ENCODE measurements around the gene VSIG8. TPM values are rescaled to one million over a fixed set of nuclear protein-coding genes. Genes with fewer than 3 reads are reported as not detected.

Gene VSIG8
- total and polyA plus RNA-seq, 2 donors (not counting 1 experiment from before 2014, with no cell fraction given): not detected

GRCh38 chr1:159823406-159823805 is 39.1 kb downstream of the VSIG8 start:
- Histone ChIP-seq H3K27me3 (replicated peaks in 1 of 4; ENCODE audit: control extremely low read depth in 1 of 4, control insufficient read depth in 3 of 4, insufficient read depth in 4 of 4, low read length in 3 of 4) (peaks cover 0 to 7% (median under 1%) of the 10 kb centered on the region in 4 experiments), H2AFZ (ENCODE audit: insufficient read depth, low read depth, low read length, poor library complexity, severe bottlenecking) (no peak overlapping the region), H3K4me3 (ENCODE audit: control extremely low read depth in 1 of 5, extremely low read depth in 1 of 5, insufficient read depth in 1 of 5, low read depth in 2 of 5, low read length in 4 of 5) (no peak overlapping the region), H3K79me2 (ENCODE audit: control insufficient read depth, insufficient read depth, low read length) (no peaks in the 10 kb centered on the region), H4K20me1 (ENCODE audit: control insufficient read depth, insufficient read depth, low read length, poor library complexity, severe bottlenecking) (no peaks in the 10 kb centered on the region), H3K36me3 (replicated peaks in 1 of 2; ENCODE audit: control extremely low read depth in 1 of 2, control insufficient read depth in 1 of 2, extremely low read depth in 1 of 2, insufficient read depth in 2 of 2, low read length in 1 of 2) (no peaks in the 10 kb centered on the region), H3K27ac (ENCODE audit: low read length in 2 of 2) (no peak overlapping the region), H3K4me2 (replicated peaks; ENCODE audit: low read depth, low read length, poor library complexity, severe bottlenecking) (no peak overlapping the region), H3K4me1 (ENCODE audit: control insufficient read depth in 2 of 2, insufficient read depth in 2 of 2, low read length in 2 of 2) (peaks cover 3 to 17% of the 10 kb centered on the region in 2 donors), H3K9ac (ENCODE audit: low read length) (no peak overlapping the region), H3K9me3 (ENCODE audit: control extremely low read depth in 1 of 3, control insufficient read depth in 2 of 3, insufficient read depth in 1 of 3, low read length in 2 of 3) (peaks cover 0 to 6% (median 0%) of the 10 kb centered on the region in 3 donors)
- H3K27ac Mint-ChIP-seq: no peak overlapping the region
- no peak for ATAC-seq (ENCODE audit: low read depth)
- H3K27me3 Mint-ChIP-seq: peaks cover 47% of the 10 kb centered on the region
- ChIA-PET CTCF (interaction anchor here (4.4 kb wide), 1 partner anchor 183 kb away, joined by 26 read pairs; no protein-coding TSS in a partner anchor), POLR2A (no interaction called here)
- peaks cover 11% of the 10 kb centered on the region for H3K4me1 Mint-ChIP-seq
- TF ChIP-seq CTCF (IDR thresholded peaks at IDR 0.05) (no peak), EZH2 (IDR thresholded peaks at IDR 0.05; ENCODE audit: borderline replicate concordance, insufficient read depth, low read depth, low read length, poor library complexity, severe bottlenecking) (no peak)
- DNase-seq: no peak
- no peaks in the 10 kb centered on the region for H3K9me3 Mint-ChIP-seq (ENCODE audit: insufficient read depth)
- intact Hi-C loops (cut with micrococcal nuclease): no loop called here
- WGBS (ENCODE audit: insufficient coverage): 100% methylated on average over 2 of the region's 7 CpGs
- no peak overlapping the region for H3K4me3 Mint-ChIP-seq

- ChIA-PET POLR2A (no interaction called here), CTCF (interaction anchor here (0.5 to 4.4 kb wide), 13 partner anchors 9 to 185 kb away, joined by 3 to 26 read pairs (median 4); partner anchors contain the start of gene FCRL6)
- Mint-ChIP-seq H3K4me3 (no peak overlapping the region), H3K27ac (no peak overlapping the region), H3K4me1 (peaks cover 4% of the 10 kb centered on the region), H3K27me3 (peaks cover 52% of the 10 kb centered on the region), H3K9me3 (ENCODE audit: insufficient read depth) (no peaks in the 10 kb centered on the region)
- H3K79me2 ChIP-seq (ENCODE audit: control insufficient read depth, insufficient read depth, low read length): no peaks in the 10 kb centered on the region
- no peak overlapping the region for H3K9ac ChIP-seq (ENCODE audit: low read length)
- H3K9me3 ChIP-seq (ENCODE audit: control extremely low read depth in 1 of 3, control insufficient read depth in 2 of 3, insufficient read depth in 1 of 3, low read length in 2 of 3): no peaks in the 10 kb centered on the region
- no peak overlapping the region for H3K4me3 ChIP-seq (ENCODE audit: control extremely low read depth in 1 of 5, extremely low read depth in 1 of 5, insufficient read depth in 1 of 5, low read depth in 2 of 5, low read length in 4 of 5)
- no peak overlapping the region for H3K27ac ChIP-seq (ENCODE audit: low read length in 2 of 2)
- no peaks in the 10 kb centered on the region for H4K20me1 ChIP-seq (ENCODE audit: control insufficient read depth, insufficient read depth, low read length, poor library complexity, severe bottlenecking)
- DNase-seq (peak; percentile 52), ATAC-seq (ENCODE audit: low read depth) (no peak)
- no peak overlapping the region for H2AFZ ChIP-seq (ENCODE audit: insufficient read depth, low read depth, low read length, poor library complexity, severe bottlenecking)
- H3K36me3 ChIP-seq (replicated peaks in 1 of 2; ENCODE audit: control extremely low read depth in 1 of 2, control insufficient read depth in 1 of 2, extremely low read depth in 1 of 2, insufficient read depth in 2 of 2, low read length in 1 of 2): no peaks in the 10 kb centered on the region
- H3K4me2 ChIP-seq (replicated peaks; ENCODE audit: low read depth, low read length, poor library complexity, severe bottlenecking): no peak overlapping the region
- TF ChIP-seq EZH2 (IDR thresholded peaks at IDR 0.05; ENCODE audit: borderline replicate concordance, insufficient read depth, low read depth, low read length, poor library complexity, severe bottlenecking): no peak
- peak; percentile 69 for TF ChIP-seq CTCF (IDR thresholded peaks at IDR 0.05)
- H3K27me3 ChIP-seq (replicated peaks in 1 of 4; ENCODE audit: control extremely low read depth in 1 of 4, control insufficient read depth in 3 of 4, insufficient read depth in 4 of 4, low read length in 3 of 4): peaks cover 0 to 6% (median 0%) of the 10 kb centered on the region in 4 experiments
- 93% methylated on average over 5 of the region's 9 CpGs for WGBS (ENCODE audit: insufficient coverage)
- intact Hi-C loops (cut with micrococcal nuclease): no loop called here
- peaks cover under 1 to 3% of the 10 kb centered on the region in 2 donors for H3K4me1 ChIP-seq (ENCODE audit: control insufficient read depth in 2 of 2, insufficient read depth in 2 of 2, low read length in 2 of 2)
Measured at GRCh38 chr1:159821171-159821867, 41.1 kb downstream of the VSIG8 start.
